Measurements from ENCODE around the gene CTIF.

The CTIF gene

DNA sequence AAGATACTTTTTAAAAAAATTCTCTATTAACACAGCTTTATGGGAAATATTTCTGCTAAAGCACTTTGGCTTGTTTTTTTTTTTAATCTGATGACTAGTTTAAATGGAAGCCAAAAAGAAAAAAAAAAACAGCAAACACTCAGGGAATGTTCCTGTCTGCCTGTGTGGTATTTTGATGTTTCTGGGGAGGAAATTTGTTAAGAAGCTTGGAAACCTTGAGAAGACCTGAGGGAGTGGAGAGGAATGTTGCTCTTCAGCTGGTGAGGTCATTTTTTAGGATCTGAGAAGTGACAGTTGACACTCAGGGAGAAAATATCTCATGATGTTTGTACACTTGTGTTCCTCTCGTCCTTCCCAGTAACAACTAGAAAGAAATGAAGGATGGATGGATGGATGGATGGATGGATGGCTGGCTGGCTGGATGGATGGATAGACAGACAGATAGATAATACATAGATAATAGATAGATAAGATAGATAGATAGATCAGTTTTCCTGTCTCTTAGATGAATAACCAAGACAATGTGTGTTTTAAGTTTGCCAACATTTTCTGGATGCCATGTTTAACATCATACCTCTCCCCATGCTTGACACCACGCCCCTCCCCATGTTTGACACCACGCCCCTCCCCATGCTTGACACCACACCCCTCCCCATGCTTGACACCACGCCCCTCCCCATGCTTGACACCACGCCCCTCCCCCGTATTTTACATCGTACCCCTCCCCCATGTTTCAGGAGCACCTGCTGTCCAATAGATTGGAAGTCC lies 84.8 kb downstream of the CTIF start:
- no peak for DNase-seq

- no peak for DNase-seq
Measured at GRCh38 chr18:48624856-48625255, 86.0 kb downstream of the CTIF start.

- no peak for DNase-seq
Measured at GRCh38 chr18:48627216-48627615, 88.4 kb downstream of the CTIF start.

- DNase-seq, result no peak
Measured at GRCh38 chr18:48629730-48630324, 91.0 kb downstream of the CTIF start.

DNA sequence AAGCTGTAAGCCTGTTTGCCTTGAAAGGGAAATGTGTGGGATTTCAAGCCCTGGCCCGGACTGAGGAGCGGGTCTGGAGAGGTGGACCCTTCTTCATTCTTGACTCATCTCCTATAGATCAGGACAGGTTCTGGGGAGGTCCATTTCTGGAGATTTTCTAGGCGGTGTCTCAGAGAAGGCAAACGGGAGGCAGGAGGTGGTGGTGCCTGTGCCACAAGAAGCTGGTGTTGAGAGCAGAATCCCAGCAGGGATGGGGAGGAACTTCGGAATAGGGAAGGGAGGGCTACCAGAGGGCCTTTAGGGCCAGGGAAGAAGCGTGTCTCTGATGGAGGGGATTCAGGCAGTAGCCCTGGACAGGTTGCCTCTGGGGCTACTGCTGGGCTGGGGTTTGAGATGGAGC lies 93.0 kb downstream of the CTIF start:
- DNase-seq, result no peak

GRCh38 chr18:48632676-48633257 lies 93.9 kb downstream of the CTIF start:
- no peak for DNase-seq

- DNase-seq, result no peak
Measured at GRCh38 chr18:48634491-48634890, 95.7 kb downstream of the CTIF start.

DNA sequence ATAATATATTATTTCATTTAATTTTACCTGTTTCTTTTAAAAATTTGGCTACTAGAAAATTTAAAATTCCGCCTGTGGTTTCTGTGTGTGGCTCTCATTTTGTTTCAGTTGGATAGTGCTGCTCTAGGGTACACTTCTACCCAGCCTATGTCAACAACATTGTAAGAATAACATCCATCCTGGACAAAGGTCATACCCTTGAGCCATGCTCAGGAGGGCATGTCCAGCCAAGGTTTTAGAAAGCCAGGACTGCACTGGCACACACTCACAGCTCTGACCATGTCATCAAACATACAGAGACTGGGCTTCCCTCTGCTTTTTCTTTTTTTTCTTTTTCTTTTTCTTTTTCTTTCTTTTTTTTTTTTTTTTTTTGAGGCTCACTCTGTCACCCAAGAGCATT lies 96.1 kb downstream of the CTIF start:
- DNase-seq, result no peak

- DNase-seq, result no peak
Measured at GRCh38 chr18:48635806-48636205, 97.0 kb downstream of the CTIF start.

- DNase-seq, result no peak
Measured at GRCh38 chr18:48636436-48636835, 97.6 kb downstream of the CTIF start.

- no peak for DNase-seq
Measured at GRCh38 chr18:48637081-48637990, 98.5 kb downstream of the CTIF start.

DNA sequence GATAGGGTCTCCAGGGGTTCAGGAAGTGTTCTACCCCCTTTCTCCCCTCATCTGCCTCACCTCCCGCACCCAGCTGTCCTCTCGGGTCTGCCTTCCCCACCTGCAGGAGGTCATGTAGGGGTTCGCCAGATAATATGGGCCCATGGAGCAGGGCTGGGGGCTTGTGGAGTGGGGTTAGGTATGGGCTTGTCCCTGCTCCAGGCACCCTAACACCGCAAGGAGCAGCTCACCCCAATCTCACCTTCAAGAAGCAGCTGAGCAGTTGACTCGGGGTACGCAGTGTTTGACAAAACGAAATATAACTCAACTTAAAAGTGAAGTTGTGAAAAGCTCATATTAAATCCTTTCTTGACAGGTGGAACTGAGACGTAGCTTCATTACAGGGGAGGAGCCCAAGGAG lies 99.6 kb downstream of the CTIF start:
- no peak for DNase-seq

GRCh38 chr18:48638896-48639771 lies 100.3 kb downstream of the CTIF start:
- no peak for DNase-seq

- DNase-seq, result no peak
Measured at GRCh38 chr18:48639772-48640432, 101.1 kb downstream of the CTIF start.

- no peak for DNase-seq
Measured at GRCh38 chr18:48640566-48641270, 101.9 kb downstream of the CTIF start.

- no peak for DNase-seq
Measured at GRCh38 chr18:48641981-48642380, 103.2 kb downstream of the CTIF start.

DNA sequence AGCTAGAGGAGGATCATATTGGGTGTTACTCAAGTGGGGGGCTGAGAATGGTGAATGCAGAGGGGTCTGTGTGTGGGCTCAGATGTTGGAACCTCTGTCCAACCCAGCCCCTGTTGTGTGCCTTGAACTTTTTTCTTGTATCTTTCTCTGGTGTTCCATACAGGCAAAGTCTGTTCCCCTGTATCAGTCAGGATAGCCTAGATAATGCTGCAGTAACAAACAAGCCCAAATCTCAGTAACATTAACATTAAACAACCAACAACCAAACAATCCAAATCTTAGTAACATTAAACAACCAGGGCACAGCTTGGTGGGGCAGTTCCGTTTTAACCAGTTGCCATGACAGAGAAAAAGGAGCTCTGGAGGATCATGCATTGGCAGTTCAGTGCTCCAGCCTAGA lies 103.7 kb downstream of the CTIF start:
- DNase-seq, result no peak

DNA sequence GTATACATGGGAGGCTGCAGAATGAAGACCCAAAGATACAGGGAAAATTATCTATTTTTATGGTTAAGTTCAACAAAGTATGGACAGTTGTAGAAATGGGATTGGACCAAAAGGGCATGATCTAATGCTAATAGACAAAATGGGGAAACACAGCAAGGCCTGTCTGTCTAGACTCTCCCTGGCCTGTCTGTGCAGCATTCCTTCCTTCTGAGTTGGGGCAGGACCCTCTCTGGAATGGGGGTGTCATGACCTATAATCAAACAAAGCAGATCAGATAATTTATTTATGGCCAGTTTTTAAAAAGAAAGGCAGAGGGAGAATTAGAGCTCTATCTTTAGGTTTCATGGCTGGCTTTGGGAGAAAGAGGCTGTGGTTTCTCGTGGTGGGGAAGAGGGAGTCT lies 104.4 kb downstream of the CTIF start:
- DNase-seq, result no peak

DNA sequence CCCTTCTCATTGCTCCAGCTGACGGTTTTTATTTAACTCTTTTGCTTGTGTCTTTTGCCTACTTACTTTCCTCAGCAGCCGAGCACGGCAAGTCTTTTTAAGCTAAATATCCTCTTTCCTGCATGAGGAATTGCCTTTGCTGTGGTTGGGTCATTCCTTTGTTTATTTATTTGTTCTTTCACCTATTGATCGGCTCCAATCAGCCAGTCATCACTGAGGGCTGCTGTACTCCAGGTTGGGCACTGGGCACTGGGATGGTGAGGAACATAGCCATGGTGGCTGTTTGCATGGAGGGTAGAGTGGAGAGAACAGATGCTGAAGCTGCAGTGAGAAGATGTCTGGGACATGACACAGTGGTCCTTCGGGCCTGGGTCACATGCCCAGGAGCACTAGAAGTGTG lies 105.2 kb downstream of the CTIF start:
- no peak for DNase-seq

- no peak for DNase-seq
Measured at GRCh38 chr18:48645427-48646002, 106.7 kb downstream of the CTIF start.

- DNase-seq, result no peak
Measured at GRCh38 chr18:48646976-48647375, 108.1 kb downstream of the CTIF start.
